Esophagus squamous epithelium (tissue), 4 donors: ENCODE measurements around the gene QRICH1.

Experiments used
- POLR2A ChIP-seq, 4 donors: fragments of 450-650 bp; IDR thresholded peaks; one replicate each; pipeline ENCODE4 v1.6.1; 2017; ENCODE audit warnings: antibody characterized with exemption in 4 of 4, mild to moderate bottlenecking in 4 of 4, moderate library complexity in 3 of 4
- TF ChIP-seq, protein P1 (sequence below), 6 experiments: fragments of 450-650 bp in 4 of 6; fragments of 200-600 bp in 2 of 6; sonication (generic) in 2 of 6; IDR thresholded peaks; one replicate each; pipeline ENCODE4 v1.5.1; 2016 to 2019; ENCODE audit warnings: antibody characterized with exemption in 6 of 6, mild to moderate bottlenecking in 4 of 6, moderate library complexity in 4 of 6

DNA sequence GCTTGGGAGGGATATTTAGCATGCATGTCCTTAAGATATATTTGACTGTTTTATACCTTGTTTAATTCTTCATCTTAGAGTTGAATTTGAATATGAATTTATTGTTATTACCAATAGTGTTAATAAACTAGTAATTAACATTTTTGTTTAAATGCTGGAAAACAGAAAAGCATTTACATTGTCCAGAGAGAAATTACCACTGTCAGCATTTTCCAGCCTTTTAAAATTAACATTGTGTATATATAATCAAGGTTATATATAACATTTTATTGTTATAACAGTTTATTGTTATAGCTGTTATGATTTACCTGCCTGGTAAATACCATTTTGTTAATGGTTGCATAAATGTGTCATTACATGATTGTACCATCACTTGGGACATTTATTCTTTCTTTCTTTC lies 111.9 kb downstream of the QRICH1 start:
- TF ChIP-seq, protein P1, sequence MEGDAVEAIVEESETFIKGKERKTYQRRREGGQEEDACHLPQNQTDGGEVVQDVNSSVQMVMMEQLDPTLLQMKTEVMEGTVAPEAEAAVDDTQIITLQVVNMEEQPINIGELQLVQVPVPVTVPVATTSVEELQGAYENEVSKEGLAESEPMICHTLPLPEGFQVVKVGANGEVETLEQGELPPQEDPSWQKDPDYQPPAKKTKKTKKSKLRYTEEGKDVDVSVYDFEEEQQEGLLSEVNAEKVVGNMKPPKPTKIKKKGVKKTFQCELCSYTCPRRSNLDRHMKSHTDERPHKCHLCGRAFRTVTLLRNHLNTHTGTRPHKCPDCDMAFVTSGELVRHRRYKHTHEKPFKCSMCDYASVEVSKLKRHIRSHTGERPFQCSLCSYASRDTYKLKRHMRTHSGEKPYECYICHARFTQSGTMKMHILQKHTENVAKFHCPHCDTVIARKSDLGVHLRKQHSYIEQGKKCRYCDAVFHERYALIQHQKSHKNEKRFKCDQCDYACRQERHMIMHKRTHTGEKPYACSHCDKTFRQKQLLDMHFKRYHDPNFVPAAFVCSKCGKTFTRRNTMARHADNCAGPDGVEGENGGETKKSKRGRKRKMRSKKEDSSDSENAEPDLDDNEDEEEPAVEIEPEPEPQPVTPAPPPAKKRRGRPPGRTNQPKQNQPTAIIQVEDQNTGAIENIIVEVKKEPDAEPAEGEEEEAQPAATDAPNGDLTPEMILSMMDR (IDR thresholded peaks at IDR 0.05): no peak
- no peak for TF ChIP-seq POLR2A (IDR thresholded peaks at IDR 0.05)
